PC-3 (cell line): ENCODE data around the gene EIF5A2. TPM values are rescaled to one million over a fixed set of nuclear protein-coding genes. Genes with fewer than 3 reads are reported as not detected.
A peak's percentile ranks its signal among the peaks of the same experiment; 100 is the strongest.

Experiments used
- ATAC-seq: fragments of 200-7000 bp; cut with Tn5 transposase; 2 replicates; pipeline ENCODE4 v1.9.1; 2020; ENCODE audit warnings: mild to moderate bottlenecking, moderate library complexity
- BruUV-seq: library from RNA; stranded (reverse); fragments of 400-500 nt; replicated peaks from 2 replicates; lab custom pipeline; 2021; lab: Mats Ljungman, UMichigan
- CTCF ChIA-PET: fragments of 300-600 bp; sonication (Branson Sonifier 250); formaldehyde crosslinking; loops from one replicate; lab custom pipeline; 2022; ENCODE audit warnings: antibody characterized with exemption; lab: Charles Lee
- POLR2A ChIA-PET: fragments of 300-600 bp; sonication (Branson Sonifier 250); formaldehyde crosslinking; loops from one replicate; lab custom pipeline; 2022; ENCODE audit warnings: antibody characterized with exemption; ENCODE audit not compliant: unreplicated experiment; lab: Charles Lee
- DNase-seq: peaks from one replicate; pipeline ENCODE4 v3.0.0-alpha.2; 2015
- H2AFZ ChIP-seq: fragments of 300-600 bp; sonication (generic); 2 replicates; pipeline ENCODE4 v1.6.0; 2016; ENCODE audit warnings: antibody characterized with exemption, low read length
- H3F3A ChIP-seq: fragments of 300-600 bp; sonication (generic); one replicate; pipeline ENCODE4 v1.6.0; 2017; ENCODE audit warnings: antibody characterized with exemption, low read length, control low read depth, mild to moderate bottlenecking; ENCODE audit not compliant: unreplicated experiment
- H3K27ac ChIP-seq: fragments of 300-600 bp; sonication (generic); 2 replicates; pipeline ENCODE4 v1.5.1; 2016; ENCODE audit warnings: mild to moderate bottlenecking, low read length
- H3K27me3 ChIP-seq: fragments of 300-600 bp; sonication (generic); 2 replicates; pipeline ENCODE4 v1.6.1; 2016; ENCODE audit warnings: low read length, mixed read lengths
- H3K36me3 ChIP-seq: fragments of 300-600 bp; sonication (generic); 2 replicates; pipeline ENCODE4 v1.6.1; 2016; ENCODE audit warnings: low read depth, mixed run types, low read length, mixed read lengths
- H3K4me1 ChIP-seq: fragments of 300-600 bp; sonication (generic); 2 replicates; pipeline ENCODE4 v1.5.1; 2016; ENCODE audit warnings: low read length; ENCODE audit not compliant: insufficient read depth
- H3K4me2 ChIP-seq: fragments of 300-600 bp; sonication (generic); 2 replicates; pipeline ENCODE4 v1.6.0; 2016; ENCODE audit warnings: low read length
- H3K4me3 ChIP-seq: fragments of 300-600 bp; sonication (generic); 2 replicates; pipeline ENCODE4 v1.5.1; 2016; ENCODE audit warnings: mild to moderate bottlenecking, low read length, mixed read lengths
- H3K79me2 ChIP-seq: fragments of 300-600 bp; sonication (generic); 2 replicates; pipeline ENCODE4 v1.6.1; 2017; ENCODE audit warnings: low read length, mixed read lengths
- H3K9ac ChIP-seq: fragments of 300-600 bp; sonication (generic); 2 replicates; pipeline ENCODE4 v1.6.0; 2016; ENCODE audit warnings: mild to moderate bottlenecking, low read length
- H3K9me2 ChIP-seq: fragments of 300-600 bp; sonication (generic); replicated peaks from 2 replicates; pipeline ENCODE4 v1.6.1; 2016; ENCODE audit warnings: mixed run types, low read length, mixed read lengths
- H3K9me3 ChIP-seq: fragments of 300-600 bp; sonication (generic); 2 replicates; pipeline ENCODE4 v1.6.1; 2016; ENCODE audit warnings: low read length, mixed read lengths
- H4K20me1 ChIP-seq: fragments of 300-600 bp; sonication (generic); 2 replicates; pipeline ENCODE4 v1.6.1; 2016; ENCODE audit warnings: low read length, mixed read lengths
- EZH2 ChIP-seq: fragments of 300-600 bp; sonication (generic); IDR thresholded peaks from one replicate; pipeline ENCODE4 v1.6.1; 2017; ENCODE audit warnings: antibody characterized with exemption, mild to moderate bottlenecking, low read length; ENCODE audit not compliant: unreplicated experiment
- EZH2phosphoT487 ChIP-seq: fragments of 300-600 bp; sonication (generic); IDR thresholded peaks from 2 replicates; pipeline ENCODE4 v1.6.1; 2018; ENCODE audit warnings: mild to moderate bottlenecking, antibody characterized with exemption, low read length, borderline replicate concordance
- intact Hi-C: fragments of 100-400 bp; cut with micrococcal nuclease; formaldehyde crosslinking; loops from 2 replicates; pipeline ENCODE4 v1.9.0; 2023
- total RNA-seq: library from RNA; depleted of rRNA; stranded (reverse); fragments of >200 nt; gene quantifications from 2 replicates; pipeline ENCODE4 v1.2.3, GENCODE V29; 2014
- TF ChIP-seq, protein P1 (sequence below): fragments of 300-600 bp; sonication (generic); conservative IDR thresholded peaks from 2 replicates; pipeline ENCODE4 v1.5.1; 2017; ENCODE audit warnings: antibody characterized with exemption, low read depth, mild to moderate bottlenecking, low read length

EIF5A2 gene
- total RNA-seq, 1 experiment from 2014 or later: 11.1 TPM

DNA sequence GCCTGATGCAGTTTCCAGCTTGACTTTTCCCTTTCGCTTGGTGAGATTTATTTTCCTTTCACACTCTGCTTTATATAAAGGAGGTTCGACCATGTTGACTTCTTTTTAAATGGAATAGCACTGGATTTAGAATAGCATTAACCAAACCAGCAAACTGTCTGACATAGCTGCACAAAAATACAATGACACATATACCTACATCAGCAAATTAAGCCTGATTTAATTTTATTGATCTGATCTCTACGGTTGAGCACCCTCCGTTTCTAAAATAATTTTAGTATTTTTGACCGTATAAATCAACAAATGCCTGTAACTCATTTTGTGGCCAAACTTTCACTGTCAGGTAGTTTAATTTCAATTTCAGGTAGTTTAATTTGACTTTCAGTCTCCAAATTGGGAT lies 5.8 kb upstream of the EIF5A2 start:
- no peaks in the 10 kb centered on the region for H3K27me3 ChIP-seq
- no peak overlapping the region for H3K4me2 ChIP-seq
- DNase-seq (no peak), ATAC-seq (no peak)
- H3K9ac ChIP-seq: no peak overlapping the region
- H2AFZ ChIP-seq: no peak overlapping the region
- H3K4me3 ChIP-seq: no peak overlapping the region
- POLR2A ChIA-PET: no interaction called here
- CTCF ChIA-PET: no interaction called here
- no peaks in the 10 kb centered on the region; the same call in 1 of the 2 replicates for H3K36me3 ChIP-seq
- intact Hi-C loops: no loop called here
- no TSS peak for BruUV-seq
- H3K79me2 ChIP-seq: no peaks in the 10 kb centered on the region
- TF ChIP-seq EZH2phosphoT487 (no peak), EZH2 (no peak)
- TF ChIP-seq, protein P1, sequence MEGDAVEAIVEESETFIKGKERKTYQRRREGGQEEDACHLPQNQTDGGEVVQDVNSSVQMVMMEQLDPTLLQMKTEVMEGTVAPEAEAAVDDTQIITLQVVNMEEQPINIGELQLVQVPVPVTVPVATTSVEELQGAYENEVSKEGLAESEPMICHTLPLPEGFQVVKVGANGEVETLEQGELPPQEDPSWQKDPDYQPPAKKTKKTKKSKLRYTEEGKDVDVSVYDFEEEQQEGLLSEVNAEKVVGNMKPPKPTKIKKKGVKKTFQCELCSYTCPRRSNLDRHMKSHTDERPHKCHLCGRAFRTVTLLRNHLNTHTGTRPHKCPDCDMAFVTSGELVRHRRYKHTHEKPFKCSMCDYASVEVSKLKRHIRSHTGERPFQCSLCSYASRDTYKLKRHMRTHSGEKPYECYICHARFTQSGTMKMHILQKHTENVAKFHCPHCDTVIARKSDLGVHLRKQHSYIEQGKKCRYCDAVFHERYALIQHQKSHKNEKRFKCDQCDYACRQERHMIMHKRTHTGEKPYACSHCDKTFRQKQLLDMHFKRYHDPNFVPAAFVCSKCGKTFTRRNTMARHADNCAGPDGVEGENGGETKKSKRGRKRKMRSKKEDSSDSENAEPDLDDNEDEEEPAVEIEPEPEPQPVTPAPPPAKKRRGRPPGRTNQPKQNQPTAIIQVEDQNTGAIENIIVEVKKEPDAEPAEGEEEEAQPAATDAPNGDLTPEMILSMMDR: no peak
- no peaks in the 10 kb centered on the region for H3F3A ChIP-seq
- H3K4me1 ChIP-seq: peaks cover 6% of the 10 kb centered on the region
- H3K9me3 ChIP-seq: peaks cover 21% of the 10 kb centered on the region; the same call in 1 of the 2 replicates
- no peaks in the 10 kb centered on the region for H4K20me1 ChIP-seq
- no peaks in the 10 kb centered on the region for H3K9me2 ChIP-seq
- no peak overlapping the region for H3K27ac ChIP-seq

DNA sequence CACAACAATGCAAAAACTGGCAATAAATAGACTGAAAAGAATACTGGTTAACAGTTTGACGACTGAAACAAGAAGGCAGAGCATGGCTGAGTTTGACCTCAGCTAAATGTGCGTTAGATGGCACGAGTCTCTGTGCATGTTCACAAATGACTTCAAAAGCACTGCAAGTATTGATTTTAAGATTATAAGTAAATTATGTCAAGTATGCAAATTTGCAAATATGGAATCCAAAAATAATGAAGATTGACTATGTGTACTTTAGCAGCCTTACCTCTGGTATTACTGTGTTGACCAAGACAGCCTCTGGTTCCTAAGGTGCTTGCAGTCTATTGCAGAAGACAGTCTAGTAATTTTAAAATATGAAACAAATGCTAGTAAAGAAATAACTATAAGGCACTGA lies 2.6 kb upstream of the EIF5A2 start:
- no peak overlapping the region for H3K4me2 ChIP-seq
- peaks cover 5% of the 10 kb centered on the region for H3K79me2 ChIP-seq
- H3K9me3 ChIP-seq: peaks cover 12% of the 10 kb centered on the region; the same call in 1 of the 2 replicates
- no peak overlapping the region for H2AFZ ChIP-seq
- peaks cover 28% of the 10 kb centered on the region for H3K4me1 ChIP-seq
- intact Hi-C loops: no loop called here
- CTCF ChIA-PET: interaction anchor here (0.5 kb wide), 1 partner anchor 30 kb away, joined by 3 read pairs; no protein-coding TSS in a partner anchor
- no peak for DNase-seq
- TF ChIP-seq, protein P1: no peak
- TF ChIP-seq EZH2phosphoT487: no peak
- TF ChIP-seq EZH2: no peak
- H3K27me3 ChIP-seq: no peaks in the 10 kb centered on the region
- no peaks in the 10 kb centered on the region for H3K9me2 ChIP-seq
- H3F3A ChIP-seq: no peaks in the 10 kb centered on the region
- no TSS peak for BruUV-seq
- no peak for ATAC-seq
- POLR2A ChIA-PET: no interaction called here
- no peaks in the 10 kb centered on the region for H3K36me3 ChIP-seq
- no peak overlapping the region for H3K4me3 ChIP-seq
- no peak overlapping the region for H3K27ac ChIP-seq
- H3K9ac ChIP-seq: no peak overlapping the region
- no peaks in the 10 kb centered on the region for H4K20me1 ChIP-seq

DNA sequence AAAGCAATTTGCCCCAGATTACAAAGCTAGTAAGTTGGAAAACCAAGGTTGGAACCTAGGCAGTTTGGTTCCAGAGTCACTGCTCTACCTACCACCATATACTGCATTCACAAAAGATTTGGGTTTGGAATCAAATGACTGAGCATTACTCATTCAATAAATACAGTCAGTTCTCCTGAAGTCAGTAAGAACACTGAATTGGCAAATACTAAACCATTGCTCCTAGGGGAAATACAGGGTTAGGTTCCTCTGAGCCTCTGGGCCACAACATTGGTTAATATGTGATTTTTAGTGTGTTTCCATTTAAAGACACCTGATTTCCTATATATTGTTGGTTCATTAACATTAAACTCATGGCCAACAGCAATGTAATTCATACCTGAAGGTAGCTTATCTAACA lies 2.1 kb upstream of the EIF5A2 start:
- peaks cover 32% of the 10 kb centered on the region for H3K4me1 ChIP-seq
- peaks cover 12% of the 10 kb centered on the region; the same call in 1 of the 2 replicates for H3K9me3 ChIP-seq
- no peak overlapping the region for H2AFZ ChIP-seq
- no peak overlapping the region for H3K9ac ChIP-seq
- intact Hi-C loops: no loop called here
- H3K27ac ChIP-seq: no peak overlapping the region
- TF ChIP-seq EZH2phosphoT487: no peak
- no peaks in the 10 kb centered on the region for H3K36me3 ChIP-seq
- no peak overlapping the region for H3K4me3 ChIP-seq
- H3K4me2 ChIP-seq: no peak overlapping the region
- peak; percentile 64 for DNase-seq
- H3F3A ChIP-seq: no peaks in the 10 kb centered on the region
- H3K79me2 ChIP-seq: peaks cover 5% of the 10 kb centered on the region
- H3K9me2 ChIP-seq: no peaks in the 10 kb centered on the region
- no peak for ATAC-seq
- POLR2A ChIA-PET: no interaction called here
- CTCF ChIA-PET: interaction anchor here (0.5 kb wide), 1 partner anchor 31 kb away, joined by 3 read pairs; no protein-coding TSS in a partner anchor
- no TSS peak for BruUV-seq
- H3K27me3 ChIP-seq: no peaks in the 10 kb centered on the region
- H4K20me1 ChIP-seq: no peaks in the 10 kb centered on the region
